Nucleus accumbens (tissue), 56 donors: ENCODE measurements around the gene ITPKC.
A peak's percentile ranks its signal among the peaks of the same experiment; 100 is the strongest.

Experiments
- DNase-seq, 56 donors: peaks; one replicate each; lab custom pipeline; 2025; lab: John Stamatoyannopoulos, UW

ITPKC gene

DNA sequence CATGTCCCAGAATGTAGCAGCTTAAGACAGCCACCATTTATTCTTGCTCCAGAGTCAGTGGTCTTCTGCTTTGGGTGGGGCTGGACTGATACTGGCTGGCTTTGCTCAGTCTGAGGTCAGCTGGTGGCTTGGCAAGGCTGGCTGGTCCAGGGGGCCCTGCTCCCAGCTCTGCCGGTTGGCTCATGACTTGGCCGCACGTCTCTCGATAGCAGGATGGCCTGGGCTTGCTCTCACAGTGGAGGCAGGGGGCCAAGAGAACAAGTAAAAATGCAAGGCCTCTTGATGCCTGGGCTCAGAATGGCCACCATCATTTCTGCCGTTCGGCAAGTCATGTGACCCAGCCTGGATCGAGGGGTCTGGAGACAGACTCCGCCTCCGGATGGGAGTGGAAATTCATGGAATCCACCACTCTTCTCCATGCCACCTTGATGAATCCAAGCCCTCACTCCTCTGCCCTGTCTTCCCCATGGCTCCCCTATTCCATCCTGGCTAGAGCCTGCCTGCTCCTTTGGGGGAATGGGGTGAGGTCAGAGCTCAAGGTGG, 20.3 kb downstream of the ITPKC start:
- DNase-seq: no peak

DNA sequence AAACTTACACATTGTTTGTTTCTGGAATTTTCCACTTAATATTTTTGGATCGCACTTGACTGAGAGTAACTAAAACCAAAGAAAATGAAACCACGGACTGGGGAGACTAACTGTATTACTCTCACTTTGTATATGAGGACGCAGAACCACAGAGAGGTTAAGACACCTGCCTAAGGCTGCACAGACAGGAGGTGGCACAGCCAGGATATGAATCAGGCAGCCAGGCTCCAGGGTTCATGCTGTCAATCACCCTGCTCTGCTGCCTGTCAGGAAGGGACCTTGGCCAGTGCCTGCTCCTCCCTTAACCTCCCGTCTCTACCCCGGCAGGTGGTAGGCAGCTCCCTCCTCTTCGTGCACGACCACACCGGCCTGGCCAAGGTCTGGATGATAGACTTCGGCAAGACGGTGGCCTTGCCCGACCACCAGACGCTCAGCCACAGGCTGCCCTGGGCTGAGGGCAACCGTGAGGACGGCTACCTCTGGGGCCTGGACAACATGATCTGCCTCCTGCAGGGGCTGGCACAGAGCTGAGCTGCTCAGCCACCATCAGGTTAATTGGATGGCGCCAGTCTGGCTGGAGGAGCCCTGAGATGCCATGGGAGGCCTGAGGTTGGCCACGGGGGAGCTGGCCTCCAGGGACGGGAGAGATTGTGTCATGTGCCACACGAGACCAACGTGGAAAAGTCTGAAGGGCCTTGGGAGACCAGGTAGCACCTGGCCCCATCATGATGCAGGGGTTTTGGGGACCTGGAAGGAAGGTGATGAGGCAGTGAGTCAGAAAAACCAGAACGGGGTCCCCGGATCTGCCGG, 22.3 kb downstream of the ITPKC start:
- no peak for DNase-seq

GRCh38 chr19:40739871-40740703, 23.2 kb downstream of the ITPKC start:
- DNase-seq: no peak

- DNase-seq: peak in 35 of 56 donors; percentile 5 to 73 (median 28)
Observed at GRCh38 chr19:40740747-40741146, 23.8 kb downstream of the ITPKC start.

GRCh38 chr19:40741527-40742390, 24.8 kb downstream of the ITPKC start:
- no peak for DNase-seq

DNA sequence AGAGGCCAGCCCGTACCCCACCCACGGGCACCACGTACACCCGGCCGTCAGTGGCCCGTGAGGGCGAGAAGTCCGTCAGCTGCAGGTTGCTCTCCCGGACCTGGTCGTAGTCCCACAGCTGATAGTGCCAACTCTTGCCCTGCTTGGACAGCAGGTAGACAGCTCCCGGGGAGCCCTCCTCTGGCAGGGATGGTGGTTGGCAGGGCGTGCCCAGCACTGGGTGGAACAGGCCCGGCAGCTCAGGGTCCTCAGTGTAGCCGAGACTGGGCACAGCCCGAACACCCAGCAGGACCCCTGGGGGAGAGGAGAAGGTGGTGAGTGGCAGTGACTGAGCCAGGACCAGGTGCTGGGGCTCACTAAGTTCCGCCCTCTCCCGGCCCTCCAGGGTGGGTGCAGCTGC, 25.6 kb downstream of the ITPKC start:
- no peak for DNase-seq

GRCh38 chr19:40742886-40743285, 26.0 kb downstream of the ITPKC start:
- DNase-seq: no peak

- DNase-seq: no peak
Observed at GRCh38 chr19:40743926-40744325, 27.0 kb downstream of the ITPKC start.

GRCh38 chr19:40744554-40745401, 27.9 kb downstream of the ITPKC start:
- no peak for DNase-seq

- DNase-seq: no peak
Observed at GRCh38 chr19:40745402-40745780, 28.5 kb downstream of the ITPKC start.

DNA sequence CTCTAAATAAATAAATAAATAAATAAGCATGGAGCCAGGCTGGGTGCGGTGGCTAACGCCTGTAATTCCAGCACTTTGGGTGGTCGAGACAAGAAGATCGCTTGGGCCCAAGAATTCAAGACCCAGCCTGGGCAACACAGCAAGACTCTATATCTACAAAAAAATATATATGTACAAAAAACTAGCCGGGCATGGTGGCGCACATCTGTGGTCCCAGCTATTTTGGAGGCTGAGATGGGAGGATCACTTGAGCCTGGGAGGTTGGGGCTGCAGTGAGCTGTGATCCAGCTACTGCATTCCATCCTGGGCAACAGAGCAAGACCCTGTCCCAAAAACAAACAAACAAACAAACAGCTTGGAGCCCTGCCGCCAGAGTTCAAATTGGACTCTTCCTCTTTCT, 30.6 kb downstream of the ITPKC start:
- no peak for DNase-seq

GRCh38 chr19:40750058-40750873, 33.4 kb downstream of the ITPKC start, which contains the start of gene ACTMAP:
TSS of gene ACTMAP (minus strand) at chr19:40750477. CDS start at chr19:40749803, 674 bp downstream.
- DNase-seq: peak; percentile 98 to 100 (median 100)

GRCh38 chr19:40750874-40751537, 34.1 kb downstream of the ITPKC start, which contains the start of gene SNRPA:
TSS of gene SNRPA (plus strand) at chr19:40751203. CDS start at chr19:40751409, 206 bp downstream.
- DNase-seq: peak; percentile 80 to 100 (median 99)

- no peak for DNase-seq
Observed at GRCh38 chr19:40752257-40752781, 35.4 kb downstream of the ITPKC start.

GRCh38 chr19:40754611-40755247, 37.8 kb downstream of the ITPKC start:
- DNase-seq: peak in 17 of 56 donors; percentile 2 to 65 (median 13)

GRCh38 chr19:40755248-40755624, 38.3 kb downstream of the ITPKC start:
- no peak for DNase-seq

DNA sequence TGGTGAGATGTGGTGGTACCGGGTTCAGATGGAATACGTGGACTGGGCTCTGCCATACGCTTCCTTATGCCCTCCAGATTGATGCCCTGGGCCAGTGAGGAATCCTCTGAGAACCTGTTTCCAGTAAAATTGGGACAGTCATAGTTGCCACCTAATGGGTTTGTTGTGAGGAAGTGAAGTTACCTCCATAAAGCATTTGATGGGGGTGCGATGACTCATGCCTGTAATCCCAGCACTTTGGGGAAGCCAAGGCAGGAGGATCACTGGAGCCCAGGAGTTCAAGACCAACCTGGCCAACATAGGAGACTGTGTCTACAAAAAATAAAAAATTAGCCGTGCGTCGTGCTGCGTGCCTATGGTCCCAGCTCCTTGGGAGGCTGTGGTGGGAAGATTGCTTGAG, 38.9 kb downstream of the ITPKC start:
- DNase-seq: no peak
